ENCODE data around the gene ZNF716.
"Not testable (repeated sequence)": the region's sequence is repeated elsewhere in the genome, so short reads cannot be mapped to it uniquely, and the experiment has no call there.

Gene ZNF716

GRCh38 chr7:57427146-57427545, 22.8 kb upstream of the ZNF716 start:
- no peak for DNase-seq

DNA sequence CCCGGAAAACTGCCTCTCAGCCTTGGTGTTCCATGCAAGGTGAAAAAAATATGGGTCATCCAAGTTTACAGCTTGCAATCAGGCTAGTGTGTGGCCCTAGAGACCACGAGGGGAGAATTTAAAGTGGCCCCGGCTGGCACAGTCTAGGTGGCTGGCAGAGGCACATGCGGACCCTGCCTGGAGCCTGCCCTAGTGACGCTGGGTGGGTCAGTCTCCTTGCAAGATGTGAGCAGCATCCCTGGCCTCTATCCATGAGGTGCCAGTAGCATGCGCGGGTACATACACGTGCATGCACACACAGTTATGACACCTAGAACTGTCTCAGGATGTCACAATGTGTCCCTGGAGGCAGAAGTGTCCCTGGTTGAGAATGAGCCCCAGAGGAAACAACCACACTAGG, 22.4 kb upstream of the ZNF716 start:
- no peak for DNase-seq

GRCh38 chr7:57432583-57432982, 17.4 kb upstream of the ZNF716 start:
- no peak for DNase-seq

- DNase-seq, result no peak
Measured at GRCh38 chr7:57437581-57437980, 12.4 kb upstream of the ZNF716 start.

DNA sequence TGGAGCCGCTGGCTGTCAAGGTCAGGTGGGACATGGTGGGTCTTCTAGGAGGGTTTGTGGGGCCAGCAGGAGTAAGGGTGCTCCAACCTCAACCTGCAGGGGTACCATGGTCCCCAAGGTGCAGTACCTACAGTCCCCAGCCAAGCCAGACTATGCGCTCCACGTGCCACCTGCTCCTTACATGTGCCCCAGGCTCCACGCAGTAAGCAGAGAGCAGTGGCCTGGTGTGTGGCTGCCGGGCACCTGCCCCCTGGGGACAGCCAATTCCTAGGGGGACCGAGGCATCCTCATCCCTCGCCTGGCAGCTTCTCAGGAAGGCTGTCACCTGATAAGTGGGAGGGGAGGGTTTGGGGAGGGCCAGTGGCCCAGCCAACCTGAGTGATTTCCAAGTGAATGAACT, 11.7 kb upstream of the ZNF716 start:
- no peak for DNase-seq

- DNase-seq, result no peak
Measured at GRCh38 chr7:57443567-57443966, 6.4 kb upstream of the ZNF716 start.

DNA sequence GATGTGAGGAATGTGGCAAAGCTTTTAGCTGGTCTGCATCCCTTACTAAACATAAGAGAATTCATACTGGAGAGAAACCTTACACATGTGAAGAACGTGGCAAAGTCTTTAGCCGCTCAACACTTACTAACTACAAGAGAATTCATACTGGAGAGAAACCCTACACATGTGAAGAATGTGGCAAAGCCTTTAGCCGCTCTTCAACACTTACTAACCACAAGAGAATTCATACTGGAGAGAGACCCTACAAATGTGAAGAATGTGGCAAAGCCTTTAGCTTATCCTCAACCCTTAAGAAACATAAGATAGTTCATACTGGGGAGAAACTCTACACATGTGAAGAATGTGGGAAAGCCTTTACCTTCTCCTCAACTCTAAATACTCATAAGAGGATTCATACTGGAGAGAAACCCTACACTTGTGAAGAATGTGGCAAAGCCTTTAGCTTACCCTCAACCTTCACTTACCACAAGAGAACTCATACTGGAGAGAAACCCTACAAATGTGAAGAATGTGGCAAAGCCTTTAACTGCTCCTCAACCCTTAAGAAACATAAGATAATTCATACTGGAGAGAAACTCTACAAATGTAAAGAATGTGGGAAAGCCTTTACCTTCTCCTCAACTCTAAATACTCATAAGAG, 19.3 kb downstream of the ZNF716 start:
- DNase-seq, result not testable (repeated sequence)

GRCh38 chr7:57480304-57480703, 30.3 kb downstream of the ZNF716 start:
- DNase-seq, result not testable (repeated sequence)

DNA sequence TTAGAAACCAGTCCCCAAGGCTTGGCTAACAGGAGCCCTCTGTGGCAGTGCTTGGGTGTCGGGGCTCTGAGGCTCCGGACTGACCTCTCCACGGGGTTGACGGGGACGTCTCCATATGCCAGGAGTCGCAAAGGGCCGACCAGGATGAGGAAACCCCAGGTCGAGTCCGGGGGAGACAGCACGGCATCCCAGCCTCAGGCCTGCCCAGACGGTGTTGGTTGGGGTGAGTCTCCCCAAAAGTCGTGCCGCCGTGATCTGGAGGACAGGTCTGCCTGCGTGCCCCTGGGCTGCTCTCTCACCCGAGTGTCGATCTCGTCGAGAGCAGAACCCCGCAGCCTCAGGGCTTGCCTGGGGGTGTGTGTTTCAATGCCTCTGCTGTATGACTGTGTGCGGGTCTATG, 35.0 kb downstream of the ZNF716 start:
- DNase-seq, result not testable (repeated sequence)

GRCh38 chr7:57487957-57488356, 38.0 kb downstream of the ZNF716 start:
- no peak for DNase-seq

DNA sequence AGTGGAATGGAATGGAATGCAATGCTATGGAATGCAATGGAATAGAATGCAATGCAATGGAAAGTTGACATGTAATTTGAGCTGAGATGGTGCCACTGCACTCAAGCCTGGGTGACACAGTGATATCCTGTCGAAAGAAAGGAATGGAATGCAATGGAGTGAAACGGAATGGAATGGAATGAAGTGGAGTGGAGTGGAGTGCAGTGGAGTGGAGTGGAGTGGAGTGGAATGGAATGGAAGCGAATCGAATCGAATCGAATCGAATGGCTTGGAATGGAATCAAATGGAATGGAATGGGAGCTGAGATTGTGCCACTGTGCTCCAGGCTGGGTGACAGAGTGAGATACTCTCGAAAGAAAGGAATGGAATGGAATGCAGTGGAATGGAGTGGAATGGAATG, 45.1 kb downstream of the ZNF716 start:
- DNase-seq, result not testable (repeated sequence)

- DNase-seq, result no peak
Measured at GRCh38 chr7:57496395-57496794, 46.4 kb downstream of the ZNF716 start.

DNA sequence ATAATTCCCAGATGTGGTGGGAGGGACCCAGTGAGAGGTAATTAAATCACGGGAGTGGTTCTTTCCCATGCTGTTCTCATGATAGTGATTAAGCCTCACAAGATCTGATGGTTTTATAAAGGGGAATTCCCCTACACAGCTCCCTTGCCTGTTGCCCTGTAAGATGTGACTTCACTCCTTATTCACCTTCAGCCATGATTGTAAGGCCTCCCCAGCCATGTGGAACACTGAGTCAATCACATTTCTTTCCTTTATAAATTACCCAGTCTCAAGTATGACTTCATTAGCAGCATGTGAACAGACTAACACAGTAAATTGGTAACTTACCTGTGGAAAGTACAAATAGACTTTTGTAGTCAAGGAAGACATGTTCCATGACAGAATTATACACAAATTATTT, 55.2 kb downstream of the ZNF716 start:
- DNase-seq, result no peak
